ENCODE measurements around the gene EDDM3A. TPM values are rescaled to one million over a fixed set of nuclear protein-coding genes. Genes with fewer than 3 reads are reported as not detected.

The EDDM3A gene
- total RNA-seq, 1 experiment from 2014 or later, result not detected

DNA sequence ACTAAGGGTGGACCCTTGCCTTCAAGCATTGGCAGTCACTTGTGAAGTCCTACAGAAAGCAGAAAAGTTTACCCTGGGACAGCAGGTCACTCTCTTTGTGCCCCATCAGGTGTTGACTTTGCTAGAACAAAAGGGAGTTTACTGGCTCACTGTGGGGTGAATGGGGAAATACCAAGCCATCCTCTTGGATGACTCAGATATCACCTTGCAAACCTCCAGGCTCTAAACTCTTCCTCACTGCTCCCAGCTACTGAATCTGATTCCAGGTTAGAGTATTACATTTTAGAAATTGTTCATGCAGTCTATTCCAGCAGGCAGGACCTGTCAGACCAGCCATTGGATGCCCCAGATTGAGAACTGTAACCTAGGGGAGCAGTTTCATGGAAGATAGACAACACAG is 15.3 kb downstream of the EDDM3A start:
- Histone ChIP-seq H3K4me1 (replicated peaks; ENCODE audit: insufficient read depth) (peaks cover 7% of the 10 kb centered on the region), H2AFZ (no peak overlapping the region), H3K79me2 (ENCODE audit: low read depth) (no peaks in the 10 kb centered on the region), H3K4me2 (no peak overlapping the region), H3K27me3 (ENCODE audit: insufficient read depth, low read depth) (no peaks in the 10 kb centered on the region), H3K27ac (no peak overlapping the region), H3K9me2 (ENCODE audit: insufficient read depth) (no peaks in the 10 kb centered on the region), H3F3A (ENCODE audit: insufficient read depth, low read depth) (no peaks in the 10 kb centered on the region), H3K9me3 (ENCODE audit: insufficient read depth, low read depth) (no peaks in the 10 kb centered on the region), H4K20me1 (ENCODE audit: insufficient read depth) (no peaks in the 10 kb centered on the region), H3K36me3 (ENCODE audit: low read depth) (no peaks in the 10 kb centered on the region), H3K4me3 (no peak overlapping the region)
- no peak for TF ChIP-seq EZH2 (IDR thresholded peaks at IDR 0.05; ENCODE audit: low read depth)
- TF ChIP-seq, protein P1, sequence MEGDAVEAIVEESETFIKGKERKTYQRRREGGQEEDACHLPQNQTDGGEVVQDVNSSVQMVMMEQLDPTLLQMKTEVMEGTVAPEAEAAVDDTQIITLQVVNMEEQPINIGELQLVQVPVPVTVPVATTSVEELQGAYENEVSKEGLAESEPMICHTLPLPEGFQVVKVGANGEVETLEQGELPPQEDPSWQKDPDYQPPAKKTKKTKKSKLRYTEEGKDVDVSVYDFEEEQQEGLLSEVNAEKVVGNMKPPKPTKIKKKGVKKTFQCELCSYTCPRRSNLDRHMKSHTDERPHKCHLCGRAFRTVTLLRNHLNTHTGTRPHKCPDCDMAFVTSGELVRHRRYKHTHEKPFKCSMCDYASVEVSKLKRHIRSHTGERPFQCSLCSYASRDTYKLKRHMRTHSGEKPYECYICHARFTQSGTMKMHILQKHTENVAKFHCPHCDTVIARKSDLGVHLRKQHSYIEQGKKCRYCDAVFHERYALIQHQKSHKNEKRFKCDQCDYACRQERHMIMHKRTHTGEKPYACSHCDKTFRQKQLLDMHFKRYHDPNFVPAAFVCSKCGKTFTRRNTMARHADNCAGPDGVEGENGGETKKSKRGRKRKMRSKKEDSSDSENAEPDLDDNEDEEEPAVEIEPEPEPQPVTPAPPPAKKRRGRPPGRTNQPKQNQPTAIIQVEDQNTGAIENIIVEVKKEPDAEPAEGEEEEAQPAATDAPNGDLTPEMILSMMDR (conservative IDR thresholded peaks at IDR 0.05), result no peak
- CTCF ChIA-PET, result interaction anchor here (1.0 kb wide), 1 partner anchor 42 kb away, joined by 4 read pairs; the partner anchor contains the start of gene RNASE1
- peak; percentile 44 to 60 for DNase-seq
- POLR2A ChIA-PET (ENCODE audit: unreplicated experiment), result no interaction called here
- no TSS peak for BruUV-seq (replicated peaks)
- intact Hi-C loops (cut with micrococcal nuclease; ENCODE audit: unreplicated experiment), result loop anchor here (2.0 to 5.0 kb wide), 2 partner anchors 40 to 54 kb away; no protein-coding TSS in a partner anchor

DNA sequence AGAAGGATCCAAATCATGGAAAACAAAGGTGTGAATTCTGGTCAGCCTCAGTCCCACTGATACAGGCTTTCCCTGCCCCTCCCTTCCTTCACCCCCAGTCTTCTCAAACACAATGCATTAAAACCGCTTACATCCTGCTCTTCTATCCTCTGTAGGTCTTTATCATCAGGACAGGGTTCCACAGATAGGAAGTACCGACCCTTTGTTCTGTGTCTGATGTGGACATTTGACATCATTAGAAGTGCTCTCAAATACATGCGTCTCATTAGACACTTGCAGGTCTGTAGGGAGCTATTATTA is 22.9 kb downstream of the EDDM3A start:
- Histone ChIP-seq H2AFZ (no peak overlapping the region), H3K4me3 (no peak overlapping the region), H3K4me1 (replicated peaks; ENCODE audit: insufficient read depth) (no peaks in the 10 kb centered on the region), H3K9me2 (ENCODE audit: insufficient read depth) (no peaks in the 10 kb centered on the region), H3K9me3 (ENCODE audit: insufficient read depth, low read depth) (no peaks in the 10 kb centered on the region), H3K79me2 (ENCODE audit: low read depth) (no peaks in the 10 kb centered on the region), H3K36me3 (ENCODE audit: low read depth) (no peaks in the 10 kb centered on the region), H3K27me3 (ENCODE audit: insufficient read depth, low read depth) (no peaks in the 10 kb centered on the region), H3K27ac (no peak overlapping the region), H3K4me2 (no peak overlapping the region), H4K20me1 (ENCODE audit: insufficient read depth) (no peaks in the 10 kb centered on the region), H3F3A (ENCODE audit: insufficient read depth, low read depth) (no peaks in the 10 kb centered on the region)
- no TSS peak for BruUV-seq (replicated peaks)
- CTCF ChIA-PET, result no interaction called here
- TF ChIP-seq, protein P1 (conservative IDR thresholded peaks at IDR 0.05), result no peak
- TF ChIP-seq EZH2 (IDR thresholded peaks at IDR 0.05; ENCODE audit: low read depth), result no peak
- no peak for DNase-seq
- POLR2A ChIA-PET (ENCODE audit: unreplicated experiment), result no interaction called here
- intact Hi-C loops (cut with micrococcal nuclease; ENCODE audit: unreplicated experiment), result no loop called here

DNA sequence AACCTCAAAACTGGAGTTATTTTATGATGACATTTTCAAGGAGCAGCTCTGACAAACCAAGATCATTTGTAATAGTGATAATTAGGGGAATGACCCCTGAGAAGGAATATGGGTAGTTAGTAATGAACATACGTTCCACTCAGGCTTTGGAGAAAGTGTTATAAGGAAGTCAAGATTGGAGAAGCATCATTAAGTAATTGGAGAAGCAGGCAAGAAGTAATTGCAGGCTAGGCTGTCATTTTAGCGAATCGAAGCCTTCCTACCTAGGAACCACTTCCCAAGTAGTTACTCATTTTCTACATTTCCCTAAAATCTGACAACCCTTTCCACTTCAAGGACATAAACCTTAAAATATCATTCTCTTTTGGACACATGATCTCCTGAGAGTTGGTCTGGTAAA is 23.7 kb downstream of the EDDM3A start:
- DNase-seq, result no peak
- Histone ChIP-seq H3K27me3 (ENCODE audit: insufficient read depth, low read depth) (no peaks in the 10 kb centered on the region), H3K4me3 (no peak overlapping the region), H2AFZ (no peak overlapping the region), H3K4me2 (no peak overlapping the region), H3K27ac (no peak overlapping the region), H3K36me3 (ENCODE audit: low read depth) (no peaks in the 10 kb centered on the region), H3K9me2 (ENCODE audit: insufficient read depth) (no peaks in the 10 kb centered on the region), H3K9me3 (ENCODE audit: insufficient read depth, low read depth) (no peaks in the 10 kb centered on the region), H3K79me2 (ENCODE audit: low read depth) (no peaks in the 10 kb centered on the region), H3K4me1 (replicated peaks; ENCODE audit: insufficient read depth) (no peaks in the 10 kb centered on the region), H4K20me1 (ENCODE audit: insufficient read depth) (no peaks in the 10 kb centered on the region), H3F3A (ENCODE audit: insufficient read depth, low read depth) (no peaks in the 10 kb centered on the region)
- BruUV-seq (replicated peaks), result no TSS peak
- TF ChIP-seq, protein P1 (conservative IDR thresholded peaks at IDR 0.05), result no peak
- TF ChIP-seq EZH2 (IDR thresholded peaks at IDR 0.05; ENCODE audit: low read depth), result no peak
- intact Hi-C loops (cut with micrococcal nuclease; ENCODE audit: unreplicated experiment), result no loop called here
- ChIA-PET POLR2A (ENCODE audit: unreplicated experiment) (no interaction called here), CTCF (no interaction called here)

Data from PC-9 (cell line).